ENCODE data around the gene MYO1A.
A peak's percentile ranks its signal among the peaks of the same experiment; 100 is the strongest.

The MYO1A gene

DNA sequence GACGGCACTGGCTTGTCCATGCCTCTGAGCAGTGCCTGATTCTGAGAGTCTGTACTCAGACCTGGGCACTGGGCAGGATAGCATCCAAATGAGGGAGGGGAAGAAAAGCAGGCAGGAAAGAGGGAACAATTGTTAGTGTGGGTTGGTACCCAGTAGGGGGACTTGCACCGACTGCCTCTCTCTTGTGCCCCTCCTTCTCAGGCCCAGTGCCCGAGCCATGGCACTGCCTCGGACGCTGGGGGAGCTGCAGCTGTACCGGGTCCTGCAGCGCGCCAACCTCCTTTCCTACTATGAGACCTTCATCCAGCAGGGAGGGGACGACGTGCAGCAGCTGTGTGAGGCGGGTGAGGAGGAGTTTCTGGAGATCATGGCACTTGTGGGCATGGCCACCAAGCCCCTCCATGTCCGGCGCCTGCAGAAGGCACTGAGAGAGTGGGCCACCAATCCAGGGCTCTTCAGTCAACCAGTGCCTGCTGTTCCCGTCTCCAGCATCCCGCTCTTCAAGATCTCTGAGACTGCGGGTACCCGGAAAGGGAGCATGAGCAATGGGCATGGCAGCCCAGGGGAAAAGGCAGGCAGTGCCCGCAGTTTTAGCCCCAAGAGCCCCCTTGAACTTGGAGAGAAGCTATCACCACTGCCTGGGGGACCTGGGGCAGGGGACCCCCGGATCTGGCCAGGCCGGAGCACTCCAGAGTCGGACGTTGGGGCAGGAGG lies 41.2 kb upstream of the MYO1A start:
- peaks cover 58 to 83% of the 10 kb centered on the region in 2 donors for H3K4me1 Mint-ChIP-seq
- H3K27me3 Mint-ChIP-seq: no peaks in the 10 kb centered on the region
- ATAC-seq (replicated peaks): no peak
- peak overlapping the region; percentile 60 for H3K27ac Mint-ChIP-seq
- H3K9me3 Mint-ChIP-seq: no peaks in the 10 kb centered on the region
- H3K36me3 Mint-ChIP-seq: peaks cover 38 to 61% of the 10 kb centered on the region in 2 donors
- H3K4me3 Mint-ChIP-seq: peak overlapping the region; percentile 58 to 91
- DNase-seq: no peak

DNA sequence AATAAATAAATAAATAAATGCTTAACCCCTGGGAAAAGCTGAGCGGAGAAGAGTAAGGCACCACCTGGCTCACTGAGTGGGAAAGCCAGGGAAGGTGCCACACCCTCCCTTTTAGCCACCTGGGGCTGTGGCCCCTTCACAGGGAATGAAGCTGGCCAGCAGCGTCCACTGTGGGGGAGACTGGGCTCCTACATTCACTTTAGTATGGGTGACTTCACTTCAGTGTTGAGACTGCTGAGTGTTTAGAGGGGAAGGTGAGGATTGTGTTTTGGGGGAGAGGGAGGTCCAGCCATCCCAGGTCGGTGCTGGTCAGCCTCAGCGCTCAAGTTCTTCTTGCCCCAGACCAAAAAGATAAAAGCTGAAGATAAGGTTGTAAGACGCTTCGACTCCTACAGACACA lies 40.6 kb upstream of the MYO1A start:
- Mint-ChIP-seq H3K36me3 (peaks cover 36 to 57% of the 10 kb centered on the region in 2 donors), H3K27ac (peak overlapping the region; percentile 7), H3K27me3 (no peaks in the 10 kb centered on the region), H3K4me1 (peaks cover 58 to 83% of the 10 kb centered on the region in 2 donors), H3K4me3 (peak overlapping the region; percentile 58 to 91), H3K9me3 (no peaks in the 10 kb centered on the region)
- ATAC-seq (replicated peaks) (no peak), DNase-seq (no peak)

DNA sequence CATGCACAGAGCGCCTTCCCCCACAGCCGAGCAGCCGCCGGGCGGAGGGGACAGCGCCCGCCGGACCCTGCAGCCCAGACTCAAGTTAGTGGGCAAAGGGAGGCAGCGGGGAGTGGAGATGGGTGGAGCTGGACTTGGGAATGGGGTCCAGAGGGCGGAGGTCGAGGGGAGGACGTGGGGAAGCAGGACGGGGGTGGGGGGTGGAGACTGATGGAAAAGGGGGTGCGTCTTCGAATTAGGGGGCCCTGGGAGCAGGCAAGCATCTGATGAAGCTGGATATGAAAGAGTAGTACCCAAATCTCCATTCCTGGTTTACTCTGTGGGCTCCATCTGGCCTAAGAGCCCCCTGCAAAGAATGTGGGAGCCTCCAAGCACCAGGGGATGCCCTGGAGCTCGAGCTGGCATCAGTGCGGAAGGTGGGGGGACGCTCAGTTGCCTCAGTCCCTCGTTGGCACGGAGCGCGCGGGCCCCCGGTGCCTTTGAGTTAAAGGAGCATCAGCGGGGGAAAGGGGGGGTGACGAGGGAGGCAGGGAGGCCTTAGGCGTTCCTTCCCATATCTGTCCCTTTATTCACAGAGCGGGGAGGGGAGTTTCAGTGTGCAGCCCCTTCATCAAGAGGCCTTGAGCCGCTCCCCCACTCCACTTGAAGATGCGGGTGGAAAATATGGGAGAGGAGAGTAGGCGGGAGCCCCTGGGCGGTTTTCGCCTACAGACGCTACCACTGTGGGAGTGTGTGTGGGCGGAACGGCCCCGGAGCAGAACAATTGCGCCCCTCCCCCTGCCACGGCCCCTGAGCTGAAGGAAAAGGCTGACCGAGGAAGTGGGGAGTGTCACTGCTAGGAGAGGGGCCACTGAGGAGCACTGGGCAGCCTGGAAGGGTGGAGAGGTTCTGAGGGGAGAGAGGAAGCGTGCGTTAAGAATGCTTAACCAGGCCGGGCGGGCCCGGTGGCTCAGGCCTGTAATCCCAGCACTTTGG lies 39.6 kb upstream of the MYO1A start:
- H3K27ac Mint-ChIP-seq: peak overlapping the region; percentile 96
- H3K9me3 Mint-ChIP-seq: no peaks in the 10 kb centered on the region
- peaks cover 54 to 82% of the 10 kb centered on the region in 2 donors for H3K4me1 Mint-ChIP-seq
- H3K4me3 Mint-ChIP-seq: peak overlapping the region; percentile 91 to 97
- ATAC-seq (replicated peaks): no peak
- no peak for DNase-seq
- H3K27me3 Mint-ChIP-seq: no peaks in the 10 kb centered on the region
- H3K36me3 Mint-ChIP-seq: peaks cover 33 to 47% of the 10 kb centered on the region in 2 donors

DNA sequence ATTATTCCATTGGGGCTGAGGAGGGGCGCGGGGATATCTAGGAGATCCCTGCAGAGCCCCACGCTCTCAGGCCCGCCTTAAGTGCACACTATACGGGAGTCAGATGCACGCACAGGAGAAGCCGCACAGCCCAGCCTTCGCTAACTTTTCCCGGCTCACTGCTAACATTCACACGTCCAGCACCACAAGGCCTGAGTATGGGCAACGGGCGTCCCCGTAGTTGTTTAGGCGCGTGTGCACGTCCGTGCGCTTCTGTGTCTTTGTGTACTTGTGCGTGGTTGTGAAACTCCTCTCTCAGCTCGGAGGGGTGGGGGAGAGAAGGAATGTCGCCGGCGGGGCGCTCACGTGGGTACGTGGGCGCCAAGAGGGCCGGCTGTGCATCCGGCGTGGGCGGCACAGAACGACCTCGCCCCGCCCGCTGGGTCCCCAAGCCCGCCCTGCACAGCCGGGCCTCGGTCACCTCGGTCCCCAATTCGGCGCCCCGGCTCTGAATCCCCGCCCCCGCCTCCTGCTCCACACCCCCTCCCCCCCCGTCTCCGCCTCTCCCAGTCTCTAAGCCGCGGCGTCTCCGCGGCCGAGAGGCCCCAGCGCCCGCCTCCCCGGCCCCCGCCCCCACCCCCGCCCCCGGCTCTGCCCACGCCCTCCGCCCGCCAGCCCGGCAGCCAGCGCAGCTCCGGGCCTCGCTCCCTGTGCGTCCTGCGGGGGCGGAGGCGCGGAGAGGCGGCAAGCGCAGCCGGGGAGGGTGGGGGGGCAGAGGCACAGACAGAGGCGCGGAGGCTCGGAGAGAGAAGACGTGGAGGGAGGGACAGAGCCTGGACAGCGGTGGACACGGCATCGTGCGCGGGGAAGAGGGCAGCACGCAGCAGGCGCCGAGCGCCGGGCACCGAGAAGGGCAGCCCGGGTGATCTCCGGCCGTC lies 38.7 kb upstream of the MYO1A start, which contains the start of gene NAB2:
TSS of gene NAB2 (plus strand) at position 761 of the 917 bp plus-strand sequence. CDS start 158 bp downstream, outside the sequence.
- Mint-ChIP-seq H3K27ac (peak within 1 kb of the TSS; percentile 99), H3K4me1 (peaks cover 48 to 78% of the 10 kb centered on the region in 2 donors), H3K4me3 (peak within 1 kb of the TSS; percentile 91 to 98), H3K9me3 (no peaks in the 10 kb centered on the region), H3K27me3 (no peaks in the 10 kb centered on the region), H3K36me3 (peaks cover 30 to 38% of the 10 kb centered on the region in 2 donors)
- ATAC-seq (replicated peaks) (peak; percentile 49 to 54), DNase-seq (peak; percentile 88)

DNA sequence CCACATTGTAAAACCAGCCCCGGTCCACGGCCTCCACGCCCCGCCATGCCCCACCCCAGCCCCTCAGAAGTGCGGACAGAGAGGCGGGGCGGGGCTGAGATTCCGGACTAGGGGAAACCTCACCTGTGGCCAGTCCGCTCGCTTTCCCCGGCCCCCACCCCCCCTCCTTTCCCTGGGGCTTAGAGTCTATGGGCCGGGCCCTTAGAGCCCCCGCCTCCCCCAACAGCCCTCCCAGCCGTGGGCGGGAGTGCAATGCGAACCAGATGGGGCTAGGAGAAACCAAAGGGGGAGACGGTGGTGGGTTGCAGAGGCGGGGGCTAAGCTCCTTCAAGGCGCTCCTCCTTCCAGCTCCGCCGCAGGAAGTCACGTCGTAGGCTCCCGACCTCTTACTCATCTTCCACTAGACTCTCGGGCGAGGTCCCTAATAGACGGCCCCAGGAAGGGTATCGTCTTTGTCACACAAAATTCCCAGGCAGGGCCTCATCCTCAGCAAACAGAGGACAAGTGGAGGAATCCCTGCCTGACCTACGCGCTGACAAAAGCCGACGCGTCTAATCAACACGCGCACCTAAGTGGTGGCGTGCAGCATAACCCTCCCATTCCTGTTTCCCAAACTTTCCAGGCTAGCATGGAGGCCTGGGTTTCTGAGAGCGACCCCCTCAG lies 37.9 kb upstream of the MYO1A start:
- DNase-seq (no peak), ATAC-seq (replicated peaks) (peak; percentile 52 to 54)
- H3K27ac Mint-ChIP-seq: peak overlapping the region; percentile 99
- H3K4me1 Mint-ChIP-seq: peaks cover 43 to 70% of the 10 kb centered on the region in 2 donors
- peaks cover 25 to 31% of the 10 kb centered on the region in 2 donors for H3K36me3 Mint-ChIP-seq
- no peaks in the 10 kb centered on the region for H3K9me3 Mint-ChIP-seq
- peak overlapping the region; percentile 91 to 98 for H3K4me3 Mint-ChIP-seq
- no peaks in the 10 kb centered on the region for H3K27me3 Mint-ChIP-seq

DNA sequence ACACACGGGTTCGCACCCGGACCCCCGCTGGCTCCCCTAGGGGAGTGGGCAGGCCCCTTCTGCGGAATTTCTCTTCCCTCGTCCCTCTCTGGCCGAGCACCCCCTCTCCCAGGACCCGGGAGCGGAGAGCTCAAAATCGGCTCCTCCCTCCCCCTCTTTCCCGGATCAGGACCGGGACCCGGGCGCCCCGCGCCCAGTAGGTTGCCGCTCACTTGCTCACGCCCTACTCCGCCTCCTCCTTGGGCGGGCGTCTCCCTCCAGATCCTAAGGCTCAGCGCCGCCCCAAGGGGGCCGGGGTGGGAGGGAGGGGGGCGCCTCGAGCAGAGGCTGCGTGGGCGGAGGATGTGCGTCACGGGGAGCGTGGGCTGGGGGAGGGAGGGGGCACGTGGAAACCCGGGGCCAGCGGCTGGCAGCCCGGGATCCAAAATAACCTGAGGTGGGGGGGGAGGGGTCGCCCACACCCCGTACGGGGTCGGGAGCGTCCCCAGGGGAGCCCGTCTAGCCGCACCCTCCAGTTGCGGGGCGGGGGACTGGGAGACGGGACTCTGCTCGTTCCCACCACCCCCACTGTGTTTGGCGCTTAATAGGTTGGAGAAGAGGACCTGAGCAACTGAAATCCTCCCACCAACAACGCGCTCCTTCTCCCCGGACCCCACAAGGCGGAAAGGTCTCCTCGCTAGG lies 37.2 kb upstream of the MYO1A start:
- no peaks in the 10 kb centered on the region for H3K27me3 Mint-ChIP-seq
- ATAC-seq (replicated peaks) (peak; percentile 50 to 53), DNase-seq (peak; percentile 88)
- H3K9me3 Mint-ChIP-seq: no peaks in the 10 kb centered on the region
- H3K27ac Mint-ChIP-seq: peak overlapping the region; percentile 99
- H3K4me1 Mint-ChIP-seq: peaks cover 38 to 63% of the 10 kb centered on the region in 2 donors
- H3K36me3 Mint-ChIP-seq: peaks cover 19 to 25% of the 10 kb centered on the region in 2 donors
- H3K4me3 Mint-ChIP-seq: peak overlapping the region; percentile 91 to 98

DNA sequence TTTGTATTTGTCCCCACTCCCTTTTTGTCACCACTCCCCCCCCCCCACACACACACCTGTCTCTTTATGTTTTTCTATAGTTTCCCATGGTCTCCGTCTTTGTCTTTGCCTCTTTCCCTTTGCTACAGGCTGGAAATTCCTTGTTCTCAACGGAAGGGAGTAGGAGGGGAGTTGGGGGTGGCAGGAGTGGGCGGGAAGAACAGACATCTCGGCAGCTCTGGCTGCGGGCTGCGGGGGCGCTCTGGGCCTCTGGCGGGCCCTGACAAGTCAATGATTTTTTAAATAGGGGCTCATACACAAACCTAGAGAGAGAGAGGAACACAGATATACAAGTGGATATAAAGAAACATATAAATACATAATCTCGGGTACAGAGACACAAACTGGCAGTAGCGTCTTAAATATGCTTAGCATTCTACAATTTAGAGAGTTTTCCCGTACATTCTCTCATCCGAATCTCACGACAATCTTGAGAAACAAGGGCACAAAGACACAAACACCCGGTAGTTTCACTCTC lies 36.6 kb upstream of the MYO1A start:
- no peak for ATAC-seq (replicated peaks)
- H3K27ac Mint-ChIP-seq: peak overlapping the region; percentile 99
- H3K9me3 Mint-ChIP-seq: no peaks in the 10 kb centered on the region
- H3K4me1 Mint-ChIP-seq: peaks cover 36 to 57% of the 10 kb centered on the region in 2 donors
- H3K36me3 Mint-ChIP-seq: peaks cover 17 to 19% of the 10 kb centered on the region in 2 donors
- no peak for DNase-seq
- H3K27me3 Mint-ChIP-seq: no peaks in the 10 kb centered on the region
- H3K4me3 Mint-ChIP-seq: peak overlapping the region; percentile 91 to 98

DNA sequence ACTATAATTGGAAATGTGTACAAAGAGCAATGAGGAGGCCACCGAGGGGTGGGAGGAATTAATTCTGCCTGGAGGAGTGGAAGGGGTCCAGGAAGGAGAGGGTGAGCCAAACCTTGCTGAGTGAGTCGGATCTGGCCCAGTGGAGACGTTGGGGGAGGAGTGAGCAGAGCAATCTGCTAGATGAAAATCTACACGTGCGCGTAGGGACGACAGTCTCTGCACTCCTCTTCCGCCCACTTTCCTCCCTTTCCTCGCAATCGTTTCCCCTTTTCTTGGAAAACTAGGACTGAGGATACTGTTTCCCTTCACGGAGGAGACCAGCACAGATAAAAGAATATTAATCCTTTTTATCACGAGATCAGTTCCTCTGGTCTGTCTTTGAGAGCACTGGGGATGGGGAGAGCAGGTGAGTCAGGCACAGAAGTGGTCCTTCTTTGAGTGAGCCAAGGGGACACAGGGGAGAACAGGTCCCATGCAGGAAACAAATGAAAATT lies 36.1 kb upstream of the MYO1A start:
- H3K27me3 Mint-ChIP-seq: no peaks in the 10 kb centered on the region
- DNase-seq: no peak
- peaks cover 12 to 14% of the 10 kb centered on the region in 2 donors for H3K36me3 Mint-ChIP-seq
- peak overlapping the region; percentile 99 for H3K27ac Mint-ChIP-seq
- ATAC-seq (replicated peaks): no peak
- peak overlapping the region; percentile 91 to 98 for H3K4me3 Mint-ChIP-seq
- H3K4me1 Mint-ChIP-seq: peaks cover 31 to 52% of the 10 kb centered on the region in 2 donors
- H3K9me3 Mint-ChIP-seq: no peaks in the 10 kb centered on the region

DNA sequence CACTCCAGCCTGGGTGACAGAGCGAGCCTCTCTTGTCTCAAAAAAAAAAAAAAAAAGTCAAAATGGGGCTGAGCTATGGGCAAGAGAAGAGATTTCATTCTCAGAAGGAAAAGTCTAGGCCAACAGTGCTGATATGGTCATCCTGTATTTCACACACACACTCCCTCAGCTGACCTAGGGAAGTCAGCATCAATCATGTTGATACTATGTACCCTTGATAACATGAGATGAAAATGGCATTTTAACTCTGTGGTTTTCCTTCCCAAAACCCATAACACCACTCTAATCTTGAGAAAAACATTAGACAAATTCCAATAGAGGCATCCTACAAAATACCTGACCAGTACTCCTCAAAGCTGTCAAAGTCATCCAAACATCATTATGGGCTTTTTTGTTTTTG lies 30.9 kb upstream of the MYO1A start:
- H3K27ac Mint-ChIP-seq: no peak overlapping the region
- ATAC-seq (replicated peaks) (no peak), DNase-seq (no peak)
- no peak overlapping the region for H3K4me3 Mint-ChIP-seq
- H3K36me3 Mint-ChIP-seq: peaks cover 4 to 5% of the 10 kb centered on the region in 2 donors
- peaks cover 13 to 36% of the 10 kb centered on the region in 2 donors for H3K4me1 Mint-ChIP-seq
- H3K27me3 Mint-ChIP-seq: no peaks in the 10 kb centered on the region
- H3K9me3 Mint-ChIP-seq: no peaks in the 10 kb centered on the region

DNA sequence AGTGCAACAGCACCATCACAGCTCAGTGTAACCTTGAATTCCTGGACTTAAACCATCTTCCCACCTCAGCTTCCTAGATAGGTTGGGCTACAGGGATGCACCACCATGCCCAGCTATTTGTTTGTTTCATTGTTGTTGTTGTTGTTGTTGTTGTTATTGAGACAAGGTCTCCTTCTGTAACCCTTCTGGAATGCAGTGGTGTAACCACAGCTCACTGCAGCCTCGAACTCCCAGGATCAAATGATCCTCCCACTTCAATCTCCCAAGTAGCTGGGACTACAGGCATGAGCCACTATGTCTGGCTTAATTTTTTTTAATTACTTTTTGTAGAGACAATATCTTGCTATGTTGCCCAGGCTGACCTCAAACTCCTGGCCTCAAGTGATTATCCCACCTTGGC lies 29.9 kb upstream of the MYO1A start:
- ATAC-seq (replicated peaks): no peak

DNA sequence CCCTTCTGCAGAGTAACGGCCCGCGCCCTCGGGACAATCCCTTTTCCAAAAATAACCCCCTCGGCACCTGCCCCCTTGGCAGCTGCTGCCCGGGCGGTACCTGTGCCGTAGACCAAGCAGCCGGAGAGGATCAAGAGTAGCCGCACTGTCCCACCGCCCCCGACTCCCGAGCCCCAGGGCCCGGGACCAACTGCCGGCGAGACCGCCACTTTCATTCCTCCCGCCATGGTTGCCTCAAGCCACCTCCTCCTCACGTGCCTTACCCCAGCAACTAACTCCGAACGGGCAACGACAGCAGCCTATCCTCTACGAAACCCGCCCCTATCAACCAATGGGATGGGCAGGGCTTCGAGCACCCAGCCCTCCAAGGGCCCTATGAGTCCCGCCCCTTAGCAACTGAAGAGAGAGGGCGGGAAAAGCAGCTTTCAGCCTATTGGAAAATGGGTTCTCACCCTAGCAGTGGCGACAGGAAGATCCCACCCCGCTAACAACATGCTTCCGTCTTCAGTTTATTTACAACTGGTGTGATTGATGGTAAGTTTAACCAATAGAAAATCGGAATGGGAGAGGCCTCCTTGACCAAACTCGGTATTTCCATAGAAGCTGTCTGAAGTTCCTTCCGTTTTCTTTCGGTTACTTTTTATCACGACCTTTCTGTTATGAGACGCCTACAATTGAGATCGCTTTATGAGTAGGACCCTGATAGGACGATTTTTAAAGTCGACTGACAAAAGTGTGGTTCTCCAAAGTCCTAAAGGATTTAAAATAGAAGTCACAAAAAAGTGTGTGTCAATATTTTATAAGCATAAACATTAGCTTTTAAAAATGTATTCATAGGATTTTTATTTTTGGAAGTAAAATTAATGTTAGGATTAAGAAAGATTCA lies 28.8 kb upstream of the MYO1A start, which contains the start of gene NEMP1:
TSS of gene NEMP1 (minus strand) at position 273 of the 886 bp plus-strand sequence. CDS start at position 227, 46 bp downstream.
- peaks cover 2 to 18% of the 10 kb centered on the region in 2 donors for H3K4me1 Mint-ChIP-seq
- H3K27ac Mint-ChIP-seq: peak within 1 kb of the TSS; percentile 99
- ATAC-seq (replicated peaks) (peak; percentile 96 to 97), DNase-seq (peak; percentile 97)
- no peaks in the 10 kb centered on the region for H3K9me3 Mint-ChIP-seq
- peaks cover 4% of the 10 kb centered on the region in 2 donors for H3K36me3 Mint-ChIP-seq
- peak within 1 kb of the TSS; percentile 96 to 99 for H3K4me3 Mint-ChIP-seq
- no peaks in the 10 kb centered on the region for H3K27me3 Mint-ChIP-seq

More for the DNA sequence above, 29.9 kb upstream of the MYO1A start:
- H3K36me3 Mint-ChIP-seq: peaks cover 2 to 4% of the 10 kb centered on the region in 2 donors
- H3K4me3 Mint-ChIP-seq: peak overlapping the region in 1 of 2 donors; percentile 6
- peaks cover 4 to 25% of the 10 kb centered on the region in 2 donors for H3K4me1 Mint-ChIP-seq
- H3K27ac Mint-ChIP-seq: peak overlapping the region; percentile 25
- no peaks in the 10 kb centered on the region for H3K27me3 Mint-ChIP-seq
- no peak for DNase-seq
- H3K9me3 Mint-ChIP-seq: no peaks in the 10 kb centered on the region
